Hindlimb muscle (tissue), 1 donor: ENCODE results near the gene MAGEC3. TPM values are rescaled to one million over a fixed set of nuclear protein-coding genes. Genes with fewer than 3 reads are reported as not detected.
"Not testable (repeated sequence)": the region's sequence is repeated elsewhere in the genome, so short reads cannot be mapped to it uniquely, and the experiment has no call there.

Source experiments
- DNase-seq: peaks from one replicate; pipeline ENCODE4 v3.0.0-alpha.2; 2013
- polyA plus RNA-seq: library from polyadenylated mRNA; unstranded; fragments of 120-200 nt; gene quantifications from one replicate; pipeline ENCODE4 v1.2.1, GENCODE V29; 2013; ENCODE audit not compliant: insufficient read length

The MAGEC3 gene, protein sequence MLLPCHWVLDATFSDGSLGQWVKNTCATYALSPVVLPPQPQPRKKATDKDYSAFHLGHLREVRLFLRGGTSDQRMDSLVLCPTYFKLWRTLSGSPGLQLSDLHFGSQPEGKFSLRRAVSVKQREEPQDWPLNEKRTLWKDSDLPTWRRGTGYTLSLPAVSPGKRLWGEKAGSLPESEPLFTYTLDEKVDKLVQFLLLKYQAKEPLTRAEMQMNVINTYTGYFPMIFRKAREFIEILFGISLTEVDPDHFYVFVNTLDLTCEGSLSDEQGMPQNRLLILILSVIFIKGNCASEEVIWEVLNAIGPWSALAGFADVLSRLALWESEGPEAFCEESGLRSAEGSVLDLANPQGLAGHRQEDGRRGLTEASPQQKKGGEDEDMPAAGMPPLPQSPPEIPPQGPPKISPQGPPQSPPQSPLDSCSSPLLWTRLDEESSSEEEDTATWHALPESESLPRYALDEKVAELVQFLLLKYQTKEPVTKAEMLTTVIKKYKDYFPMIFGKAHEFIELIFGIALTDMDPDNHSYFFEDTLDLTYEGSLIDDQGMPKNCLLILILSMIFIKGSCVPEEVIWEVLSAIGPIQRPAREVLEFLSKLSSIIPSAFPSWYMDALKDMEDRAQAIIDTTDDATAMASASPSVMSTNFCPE
- polyA plus RNA-seq: 0.66 TPM

- no peak for DNase-seq
Measured at GRCh38 chrX:141838016-141838415, at the start of gene MAGEC3. MAGEC3 (plus strand) TSS chrX:141838316; CDS start chrX:141838316, 0 bp downstream.

DNA sequence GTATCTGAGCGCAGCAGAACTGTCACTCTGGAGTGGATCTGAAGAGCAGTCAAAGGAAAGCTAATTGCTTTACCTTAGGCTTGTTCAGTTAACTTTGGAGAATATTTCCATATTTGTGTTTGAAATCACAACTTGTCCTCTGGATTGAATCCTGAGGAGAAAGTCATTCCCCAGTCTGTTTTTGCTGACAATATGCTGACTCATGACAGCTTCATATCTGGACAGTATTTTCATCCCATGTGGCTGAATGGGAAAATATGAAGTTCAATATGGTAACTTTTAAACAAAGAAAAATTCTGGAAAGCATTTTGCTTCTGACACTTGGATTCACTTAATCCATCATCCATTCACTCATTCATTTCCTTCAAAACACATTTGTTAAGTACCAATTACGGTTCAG, 46.3 kb upstream of the MAGEC3 start:
- DNase-seq: no peak

- DNase-seq: no peak
Measured at GRCh38 chrX:141811438-141811837, 26.7 kb upstream of the MAGEC3 start.

DNA sequence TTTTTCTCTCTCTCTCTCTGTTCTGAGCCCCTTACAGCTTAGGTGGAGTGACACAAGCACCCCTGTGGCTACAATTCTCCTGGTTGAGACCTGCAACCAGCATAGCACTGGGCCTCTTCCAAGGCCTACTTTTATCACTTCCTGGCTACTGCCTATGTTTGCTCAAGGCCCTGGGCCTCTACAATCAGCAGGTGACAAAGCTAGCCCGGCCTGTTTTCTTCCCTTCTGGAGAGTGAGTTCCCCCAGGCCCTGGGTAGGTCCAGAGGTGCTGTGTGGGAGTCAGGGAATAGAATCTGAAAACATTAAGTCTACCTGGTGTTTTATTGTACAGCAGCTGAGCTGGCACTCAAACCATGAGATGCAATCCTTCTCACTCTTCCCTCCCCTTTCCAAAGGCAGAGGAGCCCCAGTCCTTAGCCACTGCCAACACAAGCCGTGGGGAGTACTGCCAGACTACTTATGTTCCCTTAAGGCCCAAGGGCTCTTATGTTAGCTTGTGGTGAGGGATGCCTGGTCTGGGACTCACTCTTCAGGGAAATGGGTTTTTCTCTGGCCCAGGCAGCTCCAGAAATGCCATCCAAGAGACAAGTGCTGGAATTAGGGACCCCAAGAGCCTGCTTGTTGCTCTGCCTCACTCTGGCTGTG, 23.8 kb upstream of the MAGEC3 start:
- no peak for DNase-seq

- no peak for DNase-seq
Measured at GRCh38 chrX:141815904-141816303, 22.2 kb upstream of the MAGEC3 start.

- DNase-seq: no peak
Measured at GRCh38 chrX:141832247-141832646, 5.9 kb upstream of the MAGEC3 start.

GRCh38 chrX:141839856-141840255, 1.7 kb downstream of the MAGEC3 start:
- DNase-seq: no peak

GRCh38 chrX:141857479-141857878, 19.4 kb downstream of the MAGEC3 start:
- DNase-seq: no peak

GRCh38 chrX:141879616-141880015, 41.5 kb downstream of the MAGEC3 start:
- DNase-seq: no peak

GRCh38 chrX:141888811-141889210, 50.7 kb downstream of the MAGEC3 start:
- not testable (repeated sequence) for DNase-seq

GRCh38 chrX:141894733-141895132, 56.6 kb downstream of the MAGEC3 start:
- DNase-seq: no peak

DNA sequence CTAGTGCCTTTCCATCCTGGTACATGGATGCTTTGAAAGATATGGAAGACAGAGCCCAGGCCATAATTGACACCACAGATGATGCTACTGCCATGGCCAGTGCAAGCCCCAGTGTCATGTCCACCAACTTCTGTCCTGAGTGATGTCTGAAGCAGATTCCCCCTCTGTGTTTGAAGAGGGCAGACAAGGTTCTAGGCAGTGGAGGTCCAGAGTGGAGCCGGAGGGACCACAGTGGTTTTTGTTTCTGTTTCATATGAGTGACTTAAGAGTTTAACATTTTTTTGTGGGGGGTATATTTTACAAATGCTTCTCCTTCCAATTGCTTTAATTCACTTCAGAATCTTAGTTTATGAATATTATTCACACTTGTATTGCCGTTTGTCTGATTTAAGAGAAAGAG, 59.6 kb downstream of the MAGEC3 start:
- DNase-seq: no peak

DNA sequence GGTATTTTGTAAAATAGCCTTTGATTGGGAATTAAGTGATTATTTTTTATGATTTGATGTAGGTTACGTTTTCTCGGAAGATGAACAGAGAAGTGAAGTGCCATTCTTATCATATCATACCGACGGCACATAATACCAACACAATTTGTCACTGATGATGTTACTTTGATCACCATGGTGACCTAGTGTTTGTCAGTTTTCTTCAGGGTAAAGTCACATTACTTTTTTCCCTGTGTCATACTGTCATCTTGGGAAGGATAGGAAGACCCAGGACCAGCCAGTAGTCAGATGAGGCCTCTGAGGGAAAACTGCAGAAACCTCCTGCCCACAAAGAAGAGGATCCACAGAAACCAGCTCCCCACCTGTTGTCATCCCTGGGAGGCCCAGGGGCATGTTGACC, 64.2 kb downstream of the MAGEC3 start:
- DNase-seq: no peak

- no peak for DNase-seq
Measured at GRCh38 chrX:141903400-141904155, 65.5 kb downstream of the MAGEC3 start, which contains the start of gene MAGEC1. MAGEC1 (plus strand) TSS chrX:141903894; CDS start chrX:141905073, 1,179 bp downstream.

GRCh38 chrX:141904262-141904661, 66.1 kb downstream of the MAGEC3 start:
- DNase-seq: no peak

DNA sequence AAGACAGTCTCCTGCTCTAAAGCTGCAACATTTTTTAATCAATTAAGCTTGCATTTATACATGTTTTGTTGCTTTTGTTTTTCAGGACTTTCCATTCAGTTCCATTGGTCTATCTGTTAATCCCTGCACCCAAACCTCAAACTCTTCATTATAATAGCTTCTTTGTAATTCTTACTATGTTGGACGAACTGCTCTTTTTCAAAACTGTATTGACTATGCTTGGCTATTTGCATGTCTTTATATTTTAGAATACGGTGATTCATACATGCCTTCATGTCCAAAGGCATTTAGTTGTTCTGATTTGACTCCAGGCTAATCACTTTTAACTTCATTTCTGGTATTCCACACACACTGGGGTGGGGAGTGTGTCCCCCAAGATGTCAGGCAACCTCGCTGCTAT, 79.7 kb downstream of the MAGEC3 start:
- no peak for DNase-seq

GRCh38 chrX:141924293-141924692, 86.2 kb downstream of the MAGEC3 start:
- DNase-seq: no peak

DNA sequence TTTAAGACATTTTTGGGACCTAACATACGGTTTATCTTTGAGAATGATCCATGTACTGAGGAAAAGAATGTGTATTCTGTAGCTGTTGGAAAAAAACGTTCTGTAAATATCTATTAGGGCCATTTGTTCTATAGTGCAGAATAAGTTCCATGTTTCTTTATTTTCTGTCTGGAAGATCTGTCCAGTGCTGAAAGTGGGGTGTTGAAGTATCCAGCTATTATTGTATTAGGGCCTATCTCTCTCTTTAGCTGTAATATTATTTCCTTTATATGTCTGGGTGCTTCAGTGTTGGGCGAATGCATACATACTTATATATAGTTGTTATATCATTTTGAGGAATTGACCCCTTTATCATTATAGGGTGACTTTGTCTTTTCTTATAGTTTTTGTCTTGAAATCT, 90.3 kb downstream of the MAGEC3 start:
- no peak for DNase-seq

DNA sequence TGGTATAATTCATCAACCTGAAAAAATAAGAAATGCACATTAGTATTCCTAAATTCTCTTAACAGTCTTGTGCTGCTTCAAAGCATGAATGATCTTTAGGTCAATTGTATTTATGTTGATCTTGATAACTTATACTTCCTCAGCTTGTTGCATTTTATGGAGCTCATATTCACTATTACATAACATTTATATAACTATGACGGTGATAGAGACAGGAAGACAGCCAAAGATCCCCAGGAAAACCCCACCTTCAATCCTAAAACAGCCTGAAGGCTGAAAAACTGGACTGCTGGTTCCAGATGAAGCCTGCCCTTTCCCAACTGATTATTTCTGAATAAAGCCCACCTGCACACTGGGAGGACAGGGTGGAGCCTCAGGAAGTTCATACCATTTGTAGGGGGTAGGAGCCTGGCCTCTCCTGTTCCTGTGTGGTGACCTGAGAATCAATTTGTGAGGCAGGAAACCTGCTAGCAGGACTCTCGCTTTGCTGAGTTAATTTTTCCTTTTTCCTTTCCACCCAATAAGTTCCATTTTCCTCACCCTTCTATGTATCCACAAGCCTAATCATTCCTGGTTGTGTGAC, 96.0 kb downstream of the MAGEC3 start:
- no peak for DNase-seq

DNA sequence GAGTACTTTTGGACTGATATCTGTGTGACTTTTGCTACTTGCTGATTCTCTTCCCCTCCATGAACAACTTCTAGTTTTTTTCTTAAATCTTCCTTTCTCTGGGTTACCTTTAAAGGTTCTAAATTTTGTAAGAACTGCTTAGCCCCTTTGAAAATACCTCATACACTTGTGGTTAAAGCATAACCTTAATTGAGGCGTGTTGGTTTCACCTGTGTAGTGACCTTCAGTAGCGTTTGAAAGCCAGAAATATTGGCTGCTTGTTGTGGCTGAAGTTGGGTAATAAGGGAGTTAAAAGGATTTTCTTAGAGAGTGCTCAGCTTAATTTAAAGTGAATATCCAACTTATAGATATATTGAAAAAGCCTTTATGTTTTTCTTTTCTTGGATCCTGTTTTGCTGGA, 97.5 kb downstream of the MAGEC3 start:
- no peak for DNase-seq

- no peak for DNase-seq
Measured at GRCh38 chrX:141936080-141936479, 98.0 kb downstream of the MAGEC3 start.

GRCh38 chrX:141941234-141941633, 103.1 kb downstream of the MAGEC3 start:
- DNase-seq: no peak
